ENCODE measurements around the gene LTBP1.

LTBP1 gene

GRCh38 chr2:33020883-33021282 is 74.1 kb downstream of the LTBP1 start:
- no peaks in the 10 kb centered on the region for H3K36me3 ChIP-seq (ENCODE audit: control insufficient read depth in 1 of 2, insufficient read depth in 2 of 2, low read depth in 1 of 2, low read length in 2 of 2)
- peaks cover 6% of the 10 kb centered on the region for H3K9me3 ChIP-seq (ENCODE audit: control insufficient read depth, low read length)
- peak overlapping the region; percentile 70 for H4K8ac ChIP-seq (ENCODE audit: low read length)
- no peak overlapping the region for H3K27ac ChIP-seq (ENCODE audit: low read length, poor library complexity, severe bottlenecking)
- peak overlapping the region; percentile 46 to 98 for H3K18ac ChIP-seq (ENCODE audit: low read depth in 1 of 2, low read length in 2 of 2)
- H3K4me2 ChIP-seq (ENCODE audit: low read length, poor library complexity, severe bottlenecking), result no peak overlapping the region
- H2BK12ac ChIP-seq (ENCODE audit: low read length in 2 of 2), result peak overlapping the region; percentile 99 to 100
- no peak overlapping the region for H2AFZ ChIP-seq (ENCODE audit: low read depth, low read length)
- peak; percentile 63 for DNase-seq
- H2BK120ac ChIP-seq (ENCODE audit: low read depth, low read length), result peak overlapping the region; percentile 73
- WGBS, result 50% methylated on average over 6 of the region's 6 CpGs
- H3K14ac ChIP-seq (ENCODE audit: low read length in 2 of 2), result no peak overlapping the region
- H3K9ac ChIP-seq (ENCODE audit: low read length), result no peak overlapping the region
- H2BK5ac ChIP-seq (ENCODE audit: low read depth, low read length, poor library complexity, severe bottlenecking), result no peak overlapping the region
- H2AK5ac ChIP-seq (ENCODE audit: low read length, severe bottlenecking), result peak overlapping the region; percentile 33
- H3K27me3 ChIP-seq (ENCODE audit: control insufficient read depth in 1 of 2, insufficient read depth in 1 of 2, low read length in 2 of 2), result no peaks in the 10 kb centered on the region
- H3K4me1 ChIP-seq (ENCODE audit: control insufficient read depth, insufficient read depth, low read depth, low read length), result no peaks in the 10 kb centered on the region
- H4K91ac ChIP-seq (ENCODE audit: low read length), result peak overlapping the region; percentile 65
- H3K23ac ChIP-seq (ENCODE audit: low read length in 2 of 2), result no peak overlapping the region
- no peaks in the 10 kb centered on the region for H3K79me1 ChIP-seq (replicated peaks; ENCODE audit: low read length, poor library complexity, severe bottlenecking)
- no peak overlapping the region for H2BK15ac ChIP-seq (ENCODE audit: low read depth, poor library complexity, severe bottlenecking)
- peak overlapping the region; percentile 29 to 71 for H3K4ac ChIP-seq (ENCODE audit: low read depth in 1 of 2, low read length in 2 of 2)
- H3K4me3 ChIP-seq (ENCODE audit: insufficient read depth in 1 of 2, low read depth in 1 of 2, low read length in 2 of 2), result no peak overlapping the region

GRCh38 chr2:33021542-33022227 is 74.9 kb downstream of the LTBP1 start:
- Histone ChIP-seq H3K36me3 (ENCODE audit: control insufficient read depth in 1 of 2, insufficient read depth in 2 of 2, low read depth in 1 of 2, low read length in 2 of 2) (no peaks in the 10 kb centered on the region), H3K9ac (ENCODE audit: low read length) (no peak overlapping the region), H3K14ac (ENCODE audit: low read length in 2 of 2) (no peak overlapping the region), H3K18ac (ENCODE audit: low read depth in 1 of 2, low read length in 2 of 2) (no peak overlapping the region), H2AK5ac (ENCODE audit: low read length, severe bottlenecking) (no peak overlapping the region), H2BK5ac (ENCODE audit: low read depth, low read length, poor library complexity, severe bottlenecking) (no peak overlapping the region), H3K4me3 (ENCODE audit: insufficient read depth in 1 of 2, low read depth in 1 of 2, low read length in 2 of 2) (no peak overlapping the region), H3K27me3 (ENCODE audit: control insufficient read depth in 1 of 2, insufficient read depth in 1 of 2, low read length in 2 of 2) (no peaks in the 10 kb centered on the region), H2BK120ac (ENCODE audit: low read depth, low read length) (no peak overlapping the region), H4K8ac (ENCODE audit: low read length) (no peak overlapping the region), H3K4me1 (ENCODE audit: control insufficient read depth, insufficient read depth, low read depth, low read length) (no peaks in the 10 kb centered on the region), H3K27ac (ENCODE audit: low read length, poor library complexity, severe bottlenecking) (no peak overlapping the region), H3K79me1 (replicated peaks; ENCODE audit: low read length, poor library complexity, severe bottlenecking) (no peaks in the 10 kb centered on the region), H3K4ac (ENCODE audit: low read depth in 1 of 2, low read length in 2 of 2) (no peak overlapping the region), H3K4me2 (ENCODE audit: low read length, poor library complexity, severe bottlenecking) (no peak overlapping the region), H2AFZ (ENCODE audit: low read depth, low read length) (no peak overlapping the region), H3K23ac (ENCODE audit: low read length in 2 of 2) (no peak overlapping the region), H2BK12ac (ENCODE audit: low read length in 2 of 2) (no peak overlapping the region), H2BK15ac (ENCODE audit: low read depth, poor library complexity, severe bottlenecking) (no peak overlapping the region), H4K91ac (ENCODE audit: low read length) (no peak overlapping the region), H3K9me3 (ENCODE audit: control insufficient read depth, low read length) (peaks cover 6% of the 10 kb centered on the region)
- WGBS, result 13% methylated on average over 3 of the region's 5 CpGs
- peak; percentile 92 for DNase-seq

GRCh38 chr2:33022395-33022985 is 75.7 kb downstream of the LTBP1 start:
- Histone ChIP-seq H4K8ac (ENCODE audit: low read length) (no peak overlapping the region), H3K14ac (ENCODE audit: low read length in 2 of 2) (no peak overlapping the region), H3K79me1 (replicated peaks; ENCODE audit: low read length, poor library complexity, severe bottlenecking) (no peaks in the 10 kb centered on the region), H3K23ac (ENCODE audit: low read length in 2 of 2) (no peak overlapping the region), H2AK5ac (ENCODE audit: low read length, severe bottlenecking) (no peak overlapping the region), H2BK5ac (ENCODE audit: low read depth, low read length, poor library complexity, severe bottlenecking) (no peak overlapping the region), H3K4me2 (ENCODE audit: low read length, poor library complexity, severe bottlenecking) (no peak overlapping the region), H2BK120ac (ENCODE audit: low read depth, low read length) (no peak overlapping the region), H3K27ac (ENCODE audit: low read length, poor library complexity, severe bottlenecking) (peak overlapping the region; percentile 31), H2BK15ac (ENCODE audit: low read depth, poor library complexity, severe bottlenecking) (no peak overlapping the region), H3K36me3 (ENCODE audit: control insufficient read depth in 1 of 2, insufficient read depth in 2 of 2, low read depth in 1 of 2, low read length in 2 of 2) (no peaks in the 10 kb centered on the region), H3K9ac (ENCODE audit: low read length) (peak overlapping the region; percentile 51), H3K4me3 (ENCODE audit: insufficient read depth in 1 of 2, low read depth in 1 of 2, low read length in 2 of 2) (no peak overlapping the region), H3K27me3 (ENCODE audit: control insufficient read depth in 1 of 2, insufficient read depth in 1 of 2, low read length in 2 of 2) (no peaks in the 10 kb centered on the region), H2AFZ (ENCODE audit: low read depth, low read length) (no peak overlapping the region), H2BK12ac (ENCODE audit: low read length in 2 of 2) (no peak overlapping the region), H3K9me3 (ENCODE audit: control insufficient read depth, low read length) (peaks cover 6% of the 10 kb centered on the region), H3K4ac (ENCODE audit: low read depth in 1 of 2, low read length in 2 of 2) (peak overlapping the region in 1 of 2 experiments; percentile 2), H3K18ac (ENCODE audit: low read depth in 1 of 2, low read length in 2 of 2) (no peak overlapping the region), H4K91ac (ENCODE audit: low read length) (no peak overlapping the region), H3K4me1 (ENCODE audit: control insufficient read depth, insufficient read depth, low read depth, low read length) (no peaks in the 10 kb centered on the region)
- WGBS, result 71% methylated on average over 2 of the region's 2 CpGs
- DNase-seq, result no peak

GRCh38 chr2:33022989-33023727 is 76.4 kb downstream of the LTBP1 start:
- Histone ChIP-seq H3K9me3 (ENCODE audit: control insufficient read depth, low read length) (peaks cover 6% of the 10 kb centered on the region), H3K18ac (ENCODE audit: low read depth in 1 of 2, low read length in 2 of 2) (no peak overlapping the region), H2AK5ac (ENCODE audit: low read length, severe bottlenecking) (no peak overlapping the region), H3K4ac (ENCODE audit: low read depth in 1 of 2, low read length in 2 of 2) (no peak overlapping the region), H4K91ac (ENCODE audit: low read length) (no peak overlapping the region), H2BK15ac (ENCODE audit: low read depth, poor library complexity, severe bottlenecking) (no peak overlapping the region), H3K36me3 (ENCODE audit: control insufficient read depth in 1 of 2, insufficient read depth in 2 of 2, low read depth in 1 of 2, low read length in 2 of 2) (no peaks in the 10 kb centered on the region), H3K9ac (ENCODE audit: low read length) (peak overlapping the region; percentile 51), H3K14ac (ENCODE audit: low read length in 2 of 2) (no peak overlapping the region), H3K79me1 (replicated peaks; ENCODE audit: low read length, poor library complexity, severe bottlenecking) (no peaks in the 10 kb centered on the region), H2BK5ac (ENCODE audit: low read depth, low read length, poor library complexity, severe bottlenecking) (no peak overlapping the region), H4K8ac (ENCODE audit: low read length) (no peak overlapping the region), H3K27ac (ENCODE audit: low read length, poor library complexity, severe bottlenecking) (peak overlapping the region; percentile 31), H3K27me3 (ENCODE audit: control insufficient read depth in 1 of 2, insufficient read depth in 1 of 2, low read length in 2 of 2) (no peaks in the 10 kb centered on the region), H3K4me3 (ENCODE audit: insufficient read depth in 1 of 2, low read depth in 1 of 2, low read length in 2 of 2) (no peak overlapping the region), H2BK120ac (ENCODE audit: low read depth, low read length) (no peak overlapping the region), H2AFZ (ENCODE audit: low read depth, low read length) (no peak overlapping the region), H3K4me2 (ENCODE audit: low read length, poor library complexity, severe bottlenecking) (no peak overlapping the region), H3K23ac (ENCODE audit: low read length in 2 of 2) (no peak overlapping the region), H3K4me1 (ENCODE audit: control insufficient read depth, insufficient read depth, low read depth, low read length) (no peaks in the 10 kb centered on the region), H2BK12ac (ENCODE audit: low read length in 2 of 2) (no peak overlapping the region)
- DNase-seq, result peak; percentile 90
- WGBS, result under 1% methylated on average over 4 of the region's 6 CpGs
